Measurements from ENCODE around the gene COL5A1.
A peak's percentile ranks its signal among the peaks of the same experiment; 100 is the strongest.

The COL5A1 gene

GRCh38 chr9:134802216-134802795 is 160.7 kb downstream of the COL5A1 start:
- H3K4me3 ChIP-seq (ENCODE audit: control insufficient read depth, low read depth, low read length): no peak overlapping the region
- TF ChIP-seq CTCF (IDR thresholded peaks at IDR 0.05; ENCODE audit: control insufficient read depth, insufficient read depth, low read depth, low read length, missing control alignments): no peak
- no peak for DNase-seq (ENCODE audit: low read depth)

DNA sequence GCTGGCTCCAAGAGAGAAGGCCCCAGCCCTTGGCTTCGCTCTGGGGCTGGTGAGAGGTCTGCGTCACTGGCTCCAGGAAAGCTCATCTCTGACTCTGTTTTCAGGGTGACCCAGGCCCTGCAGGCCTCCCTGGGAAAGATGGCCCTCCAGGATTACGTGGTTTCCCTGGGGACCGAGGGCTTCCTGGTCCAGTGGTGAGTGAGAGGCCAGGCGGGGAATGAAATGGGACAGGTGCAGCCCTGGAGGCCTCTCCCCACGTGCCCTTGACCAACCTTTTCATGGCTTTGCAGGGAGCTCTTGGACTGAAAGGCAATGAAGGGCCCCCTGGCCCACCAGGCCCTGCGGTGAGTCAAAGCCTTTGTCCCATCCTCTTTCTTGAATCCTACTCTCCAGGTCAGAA is 163.3 kb downstream of the COL5A1 start:
- H3K4me3 ChIP-seq (ENCODE audit: control insufficient read depth, low read depth, low read length): no peak overlapping the region
- DNase-seq (ENCODE audit: low read depth): no peak
- TF ChIP-seq CTCF (IDR thresholded peaks at IDR 0.05; ENCODE audit: control insufficient read depth, insufficient read depth, low read depth, low read length, missing control alignments): no peak

GRCh38 chr9:134807716-134808446 is 166.3 kb downstream of the COL5A1 start:
- peak; percentile 52 for DNase-seq (ENCODE audit: low read depth)
- no peak for TF ChIP-seq CTCF (IDR thresholded peaks at IDR 0.05; ENCODE audit: control insufficient read depth, insufficient read depth, low read depth, low read length, missing control alignments)

GRCh38 chr9:134808447-134808792 is 166.8 kb downstream of the COL5A1 start:
- TF ChIP-seq CTCF (IDR thresholded peaks at IDR 0.05; ENCODE audit: control insufficient read depth, insufficient read depth, low read depth, low read length, missing control alignments): no peak
- DNase-seq (ENCODE audit: low read depth): no peak
- no peak overlapping the region for H3K4me3 ChIP-seq (ENCODE audit: control insufficient read depth, low read depth, low read length)

More at GRCh38 chr9:134807716-134808446, 166.3 kb downstream of the COL5A1 start:
- H3K4me3 ChIP-seq (ENCODE audit: control insufficient read depth, low read depth, low read length): no peak overlapping the region

GRCh38 chr9:134809292-134809691 is 167.7 kb downstream of the COL5A1 start:
- no peak for DNase-seq (ENCODE audit: low read depth)
- H3K4me3 ChIP-seq (ENCODE audit: control insufficient read depth, low read depth, low read length): no peak overlapping the region
- no peak for TF ChIP-seq CTCF (IDR thresholded peaks at IDR 0.05; ENCODE audit: control insufficient read depth, insufficient read depth, low read depth, low read length, missing control alignments)

- TF ChIP-seq CTCF (IDR thresholded peaks at IDR 0.05; ENCODE audit: control insufficient read depth, insufficient read depth, low read depth, low read length, missing control alignments): no peak
- no peak overlapping the region for H3K4me3 ChIP-seq (ENCODE audit: control insufficient read depth, low read depth, low read length)
- DNase-seq (ENCODE audit: low read depth): no peak
These were observed 168.2 kb downstream of the COL5A1 start for GRCh38 chr9:134809826-134810225.
